Kidney epithelial cell (primary cell): ENCODE measurements around the gene TNKS2. TPM values are rescaled to one million over a fixed set of nuclear protein-coding genes. Genes with fewer than 3 reads are reported as not detected.
"Not testable (repeated sequence)": the region's sequence is repeated elsewhere in the genome, so short reads cannot be mapped to it uniquely, and the experiment has no call there.

Experiments
- DNase-seq: peaks from one replicate; pipeline ENCODE4 v3.0.0-alpha.2; 2010; ENCODE audit warnings: low read depth
- H3K27me3 ChIP-seq: 2 replicates; pipeline ENCODE4 v1.6.0; 2011; ENCODE audit warnings: low read length; ENCODE audit not compliant: control insufficient read depth, insufficient read depth
- H3K36me3 ChIP-seq: 2 replicates; pipeline ENCODE4 v1.5.1; 2011; ENCODE audit warnings: low read length; ENCODE audit not compliant: control insufficient read depth, insufficient read depth
- H3K4me3 ChIP-seq: 2 replicates; pipeline ENCODE4 v1.5.1; 2011; ENCODE audit warnings: low read depth, mild to moderate bottlenecking, control low read depth, low read length
- total RNA-seq: library from RNA; depleted of rRNA; stranded (reverse); fragments of >200 nt; gene quantifications from 2 replicates; pipeline ENCODE4 v1.2.3, GENCODE V29; 2015
- TF ChIP-seq, protein P1 (sequence below): IDR thresholded peaks from 2 replicates; pipeline ENCODE4 v1.5.1; 2011; ENCODE audit warnings: mild to moderate bottlenecking, moderate library complexity, low read length, control low read depth, inconsistent platforms; ENCODE audit not compliant: insufficient read depth, poor library complexity, severe bottlenecking

TNKS2 gene
- total RNA-seq: 57.6 and 58.1 TPM in 2 replicates

- no peaks in the 10 kb centered on the region for H3K27me3 ChIP-seq
- DNase-seq: peak; percentile 67
- peak within 1 kb of the TSS; percentile 98 for H3K4me3 ChIP-seq
- H3K36me3 ChIP-seq: no peaks in the 10 kb centered on the region
- TF ChIP-seq, protein P1, sequence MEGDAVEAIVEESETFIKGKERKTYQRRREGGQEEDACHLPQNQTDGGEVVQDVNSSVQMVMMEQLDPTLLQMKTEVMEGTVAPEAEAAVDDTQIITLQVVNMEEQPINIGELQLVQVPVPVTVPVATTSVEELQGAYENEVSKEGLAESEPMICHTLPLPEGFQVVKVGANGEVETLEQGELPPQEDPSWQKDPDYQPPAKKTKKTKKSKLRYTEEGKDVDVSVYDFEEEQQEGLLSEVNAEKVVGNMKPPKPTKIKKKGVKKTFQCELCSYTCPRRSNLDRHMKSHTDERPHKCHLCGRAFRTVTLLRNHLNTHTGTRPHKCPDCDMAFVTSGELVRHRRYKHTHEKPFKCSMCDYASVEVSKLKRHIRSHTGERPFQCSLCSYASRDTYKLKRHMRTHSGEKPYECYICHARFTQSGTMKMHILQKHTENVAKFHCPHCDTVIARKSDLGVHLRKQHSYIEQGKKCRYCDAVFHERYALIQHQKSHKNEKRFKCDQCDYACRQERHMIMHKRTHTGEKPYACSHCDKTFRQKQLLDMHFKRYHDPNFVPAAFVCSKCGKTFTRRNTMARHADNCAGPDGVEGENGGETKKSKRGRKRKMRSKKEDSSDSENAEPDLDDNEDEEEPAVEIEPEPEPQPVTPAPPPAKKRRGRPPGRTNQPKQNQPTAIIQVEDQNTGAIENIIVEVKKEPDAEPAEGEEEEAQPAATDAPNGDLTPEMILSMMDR: no peak
Observed at GRCh38 chr10:91797874-91798648, at the start of gene TNKS2. TNKS2 (plus strand) TSS chr10:91798426; CDS start chr10:91798691, 265 bp downstream.

GRCh38 chr10:91749592-91749991 lies 48.6 kb upstream of the TNKS2 start:
- H3K4me3 ChIP-seq, DNase-seq, H3K27me3 ChIP-seq: not testable (repeated sequence)

GRCh38 chr10:91756286-91756685 lies 41.9 kb upstream of the TNKS2 start:
- peak; percentile 9 for DNase-seq
- TF ChIP-seq, protein P1: no peak
- Histone ChIP-seq H3K27me3 (no peaks in the 10 kb centered on the region), H3K36me3 (no peaks in the 10 kb centered on the region), H3K4me3 (no peak overlapping the region)

More at GRCh38 chr10:91749592-91749991, 48.6 kb upstream of the TNKS2 start:
- not testable (repeated sequence) for H3K36me3 ChIP-seq

DNA sequence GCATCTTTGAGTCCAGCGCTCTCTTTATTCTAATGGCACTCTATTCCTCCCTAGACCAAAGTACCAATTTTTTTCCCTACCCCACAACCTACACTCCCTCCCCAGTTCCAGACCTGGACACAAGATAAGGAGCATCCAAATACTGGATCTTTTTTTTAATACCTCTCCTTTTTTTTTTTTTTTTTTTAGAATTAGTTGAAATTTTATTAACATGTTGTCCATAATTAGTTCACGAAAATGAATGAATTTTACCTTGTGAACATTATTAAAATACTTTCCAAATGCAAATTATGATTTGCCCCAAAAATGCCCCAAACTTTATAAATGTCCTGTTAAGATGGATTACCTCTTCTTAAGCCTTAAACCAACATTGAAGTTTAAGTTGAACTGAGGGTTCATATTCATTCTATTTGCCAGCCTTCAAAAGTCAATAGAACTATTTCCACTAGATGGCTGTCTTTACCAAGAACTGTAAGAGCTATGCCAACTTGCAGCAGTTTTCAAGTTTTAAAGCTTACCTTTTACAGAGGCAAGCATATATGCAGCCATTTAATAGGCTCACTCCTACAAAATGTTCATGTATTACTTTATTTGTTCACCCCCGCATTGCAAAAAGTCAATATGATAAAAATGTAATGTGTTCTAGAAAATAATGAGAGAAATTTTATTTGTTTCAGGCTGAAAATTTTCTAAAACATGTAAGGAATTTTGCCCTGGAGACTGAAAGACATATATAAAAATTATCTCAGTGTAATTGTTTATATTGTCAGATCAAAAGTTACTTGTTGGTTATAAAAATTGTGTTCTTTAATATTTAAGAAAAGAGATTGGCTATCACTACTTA lies 39.7 kb upstream of the TNKS2 start:
- TF ChIP-seq, protein P1: peak; percentile 45
- Histone ChIP-seq H3K4me3 (no peak overlapping the region), H3K36me3 (no peaks in the 10 kb centered on the region), H3K27me3 (no peaks in the 10 kb centered on the region)
- DNase-seq: peak; percentile 38

DNA sequence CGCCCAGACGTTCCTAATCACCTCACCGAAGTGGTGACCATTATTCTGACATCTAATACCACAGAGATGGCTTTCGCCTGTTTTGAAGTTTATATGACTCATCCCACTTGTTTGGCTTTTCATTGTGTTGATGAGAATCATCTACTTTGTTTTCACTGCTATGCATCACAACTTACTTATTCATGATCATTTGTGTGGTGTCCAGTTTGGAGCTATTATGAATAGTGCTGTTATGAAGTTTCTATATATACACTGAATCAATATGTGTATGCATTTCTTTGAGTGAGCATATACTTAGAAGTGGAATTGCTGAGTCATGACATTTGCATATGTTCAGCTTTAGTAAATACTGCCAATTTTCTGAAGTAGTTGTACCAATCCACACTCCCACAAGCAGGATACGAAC lies 38.6 kb upstream of the TNKS2 start:
- Histone ChIP-seq H3K4me3 (no peak overlapping the region), H3K27me3 (no peaks in the 10 kb centered on the region), H3K36me3 (no peaks in the 10 kb centered on the region)
- no peak for DNase-seq
- TF ChIP-seq, protein P1: no peak

- no peak for DNase-seq
- H3K27me3 ChIP-seq: no peaks in the 10 kb centered on the region
- H3K4me3 ChIP-seq: no peak overlapping the region
- no peaks in the 10 kb centered on the region for H3K36me3 ChIP-seq
- TF ChIP-seq, protein P1: no peak
Observed at GRCh38 chr10:91761721-91762120, 36.5 kb upstream of the TNKS2 start.
